GM19467 (cell line): ENCODE measurements around the gene ACTN4.

Experiments
- ATAC-seq: cut with Tn5 transposase; IDR thresholded peaks from one replicate; pipeline ENCODE4 v1.9.1; 2021; ENCODE audit warnings: mild to moderate bottlenecking, moderate library complexity; ENCODE audit not compliant: unreplicated experiment

Gene ACTN4

DNA sequence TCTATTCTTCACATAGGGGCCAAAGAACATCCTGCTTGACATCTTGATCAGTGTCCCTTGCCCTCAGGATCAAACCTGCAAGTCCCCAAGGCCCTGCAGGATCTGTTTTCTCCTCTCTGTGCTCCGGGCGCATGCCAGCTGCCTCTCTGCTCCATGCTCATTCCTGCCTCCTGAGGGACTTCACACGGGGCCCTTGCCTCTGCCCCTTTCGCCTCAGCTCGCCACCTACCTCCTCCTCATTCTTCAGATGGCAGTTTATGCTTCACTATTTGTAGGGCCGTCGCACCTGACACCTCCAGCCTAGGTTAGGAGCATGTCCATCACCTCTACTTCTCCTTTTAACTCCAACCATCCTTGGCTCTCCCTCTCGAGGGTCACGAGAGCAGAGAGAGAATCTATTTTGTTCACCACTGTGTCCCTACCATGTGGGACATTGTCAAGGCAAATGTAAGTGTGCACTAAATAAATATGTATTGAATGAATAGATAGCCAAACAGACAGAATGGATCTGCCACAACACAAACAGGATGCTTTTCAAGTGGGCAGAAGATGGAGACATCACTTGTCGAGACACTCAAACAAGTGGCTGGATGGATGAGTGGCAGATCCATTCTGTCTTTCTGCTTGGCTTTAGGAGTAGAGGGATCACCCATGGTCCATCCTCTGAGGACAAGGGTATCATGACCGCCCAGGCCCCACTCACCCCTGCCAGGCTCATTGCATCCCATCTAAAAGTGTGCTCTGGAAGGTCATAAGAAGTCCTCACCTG lies 29.6 kb downstream of the ACTN4 start:
- no peak for ATAC-seq

DNA sequence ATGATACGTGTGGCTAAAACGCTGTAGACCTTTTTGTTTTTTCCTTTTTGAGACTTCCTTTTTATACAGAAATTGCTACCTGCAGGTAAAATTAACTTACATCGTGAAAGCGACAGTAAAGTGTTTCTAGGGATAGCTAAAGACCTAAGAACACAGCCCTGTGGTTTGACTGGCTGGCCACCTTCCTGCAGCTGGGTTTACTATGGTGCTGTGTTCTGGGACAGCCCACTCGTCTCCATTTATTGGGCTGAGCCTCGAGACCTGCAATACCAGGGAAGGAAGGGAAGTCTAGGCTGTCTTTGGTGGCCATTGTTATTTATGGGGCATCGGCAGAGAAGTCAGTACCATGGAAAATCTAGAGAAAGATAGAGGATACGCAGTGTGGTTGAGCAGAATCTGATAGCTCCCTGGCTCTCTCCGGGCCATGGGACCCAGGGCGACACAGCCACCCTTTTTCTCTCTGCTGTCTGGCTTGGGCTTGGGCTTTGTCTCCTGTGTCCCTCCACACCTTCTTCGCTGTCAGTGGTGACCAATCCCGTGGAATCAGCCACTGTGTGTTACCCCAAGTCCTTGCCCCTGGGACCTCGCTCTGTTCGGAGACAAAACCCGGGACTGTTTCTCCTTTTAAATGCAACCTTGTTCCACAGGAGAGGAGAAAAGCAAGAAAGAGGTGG lies 30.9 kb downstream of the ACTN4 start:
- no peak for ATAC-seq

DNA sequence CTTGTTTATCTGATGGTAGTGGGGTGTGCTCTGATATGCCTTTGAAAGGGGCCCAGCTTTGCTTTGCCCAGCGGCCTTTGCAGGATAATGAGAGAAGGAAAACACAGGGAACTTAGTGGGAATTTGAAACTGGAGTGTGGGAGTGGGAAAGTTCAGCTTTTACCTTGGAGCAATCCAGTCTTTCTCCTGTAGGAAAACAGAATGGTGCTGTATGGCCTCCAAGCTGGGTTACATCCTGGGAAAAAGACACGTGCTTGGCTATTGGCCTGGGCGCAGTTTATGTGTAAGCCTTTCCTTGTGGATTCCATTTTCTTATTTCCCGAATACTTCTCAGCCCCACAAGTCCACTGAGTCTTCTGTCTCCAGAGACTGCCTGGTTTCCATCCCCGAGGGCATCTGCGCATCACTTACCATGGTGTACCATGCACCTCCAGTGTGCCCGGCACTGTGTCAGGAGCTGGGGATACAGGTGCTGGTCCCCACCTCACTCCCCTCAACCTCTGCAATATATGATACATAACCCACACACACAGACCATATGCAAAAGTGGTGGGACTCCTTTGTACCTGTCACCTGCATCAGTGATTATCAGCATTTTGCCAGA lies 31.5 kb downstream of the ACTN4 start:
- no peak for ATAC-seq

DNA sequence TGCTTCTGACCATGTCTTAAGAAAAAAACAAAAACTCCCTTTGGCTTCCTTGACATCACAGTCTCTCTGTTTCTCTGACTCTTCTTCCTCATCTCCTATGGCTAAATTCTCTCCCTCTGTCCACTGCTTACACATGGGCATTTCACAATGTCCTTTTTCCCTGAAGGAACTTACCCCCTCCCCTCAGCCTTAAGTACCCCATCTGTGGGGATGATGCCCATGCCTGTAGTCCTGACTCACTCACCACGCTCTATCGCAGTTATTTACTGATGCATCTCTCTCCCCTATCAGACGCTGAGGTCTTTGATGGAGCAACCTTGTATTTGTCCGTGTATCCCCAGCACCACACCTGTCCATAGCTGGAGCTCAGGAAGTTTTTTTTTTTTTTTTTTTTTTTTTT lies 32.4 kb downstream of the ACTN4 start:
- no peak for ATAC-seq

DNA sequence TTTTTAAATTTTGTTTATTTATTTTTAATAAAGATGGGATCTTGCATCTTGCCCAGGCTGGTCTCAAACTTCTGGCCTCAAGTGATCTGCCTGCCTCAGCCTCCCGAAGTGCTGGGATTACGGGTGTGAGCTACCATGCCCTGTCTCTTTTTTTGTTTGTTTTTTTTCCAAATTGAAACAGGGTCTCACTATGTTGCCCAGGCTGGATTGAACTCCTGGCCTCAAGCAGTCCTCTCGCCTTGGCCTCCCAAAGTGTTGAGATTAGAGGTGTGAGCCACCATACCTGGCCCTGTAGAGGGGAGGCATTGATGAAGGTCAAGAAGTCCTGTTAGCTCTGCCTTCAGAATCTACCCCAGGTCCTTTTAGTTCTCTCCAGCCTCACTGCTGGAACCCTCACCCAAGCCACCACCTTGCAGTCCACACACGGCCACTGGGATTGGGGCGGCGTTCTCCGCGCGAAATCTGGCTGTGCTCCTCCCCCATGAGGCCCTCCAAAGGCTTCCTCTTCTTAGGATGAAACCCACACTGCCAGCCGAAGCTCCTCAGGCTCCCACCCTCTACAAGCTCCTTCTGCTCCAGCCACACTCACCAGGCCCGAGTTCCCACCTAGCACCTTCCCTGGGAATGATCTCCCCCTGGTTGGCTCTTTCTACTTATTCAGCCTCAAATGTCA lies 34.9 kb downstream of the ACTN4 start:
- ATAC-seq, result no peak

DNA sequence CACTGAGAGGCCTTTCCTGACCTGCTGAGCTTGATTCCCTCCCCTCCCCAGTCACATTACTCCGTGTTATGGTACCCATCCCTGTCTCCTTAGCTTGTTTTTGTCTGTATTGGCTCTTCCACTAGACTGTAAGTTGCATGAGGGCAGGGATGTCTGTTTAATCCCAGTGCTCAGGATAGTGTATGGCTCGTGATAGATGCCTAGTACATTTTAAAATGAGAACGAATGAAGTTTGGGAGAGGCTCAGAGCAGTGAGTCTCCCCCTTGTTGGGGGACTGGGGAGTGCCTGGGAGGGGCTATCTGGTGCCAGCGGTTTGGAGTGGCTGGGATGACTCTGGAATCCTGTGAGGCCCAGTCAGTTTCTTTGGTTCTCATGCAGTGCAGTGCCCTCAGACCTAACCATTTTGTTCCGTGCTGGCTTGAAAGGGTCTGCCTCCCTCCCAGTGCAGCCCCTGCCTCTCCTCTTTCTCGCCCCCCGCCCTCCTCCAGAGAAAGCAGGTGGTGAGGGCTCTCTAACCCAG lies 35.5 kb downstream of the ACTN4 start:
- no peak for ATAC-seq

DNA sequence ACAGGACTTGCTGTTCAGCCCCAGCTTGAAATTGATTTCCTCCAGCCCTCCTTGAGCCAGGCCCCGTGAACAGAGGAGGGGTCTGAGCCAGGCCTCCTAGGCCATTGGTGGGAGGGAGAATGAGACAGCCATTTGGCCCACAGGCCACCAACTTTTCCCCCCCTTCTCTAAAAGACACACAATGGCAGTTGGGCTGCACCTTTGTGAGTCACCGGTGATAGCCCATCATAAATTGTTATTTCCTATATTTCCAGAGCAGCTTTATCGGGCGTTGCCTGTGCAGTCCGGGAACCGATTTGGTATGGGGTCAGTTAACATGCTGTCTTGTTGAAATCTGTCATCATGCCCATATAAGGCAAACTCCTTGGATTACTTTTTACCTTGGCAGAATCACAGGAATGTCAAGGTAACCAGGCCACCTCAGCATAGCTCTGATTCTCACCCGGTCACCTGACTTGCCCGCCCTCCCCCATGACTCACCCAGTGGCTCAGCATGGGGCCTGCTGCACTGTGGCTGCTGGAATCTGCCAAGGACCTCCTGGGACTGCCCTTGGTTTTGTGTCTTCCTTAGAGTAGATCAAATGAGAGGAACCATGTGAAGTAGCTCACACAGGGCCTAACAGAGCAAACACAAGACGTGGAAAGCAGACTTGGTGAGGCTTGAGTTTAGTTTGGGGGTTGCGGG lies 36.1 kb downstream of the ACTN4 start:
- ATAC-seq, result no peak

DNA sequence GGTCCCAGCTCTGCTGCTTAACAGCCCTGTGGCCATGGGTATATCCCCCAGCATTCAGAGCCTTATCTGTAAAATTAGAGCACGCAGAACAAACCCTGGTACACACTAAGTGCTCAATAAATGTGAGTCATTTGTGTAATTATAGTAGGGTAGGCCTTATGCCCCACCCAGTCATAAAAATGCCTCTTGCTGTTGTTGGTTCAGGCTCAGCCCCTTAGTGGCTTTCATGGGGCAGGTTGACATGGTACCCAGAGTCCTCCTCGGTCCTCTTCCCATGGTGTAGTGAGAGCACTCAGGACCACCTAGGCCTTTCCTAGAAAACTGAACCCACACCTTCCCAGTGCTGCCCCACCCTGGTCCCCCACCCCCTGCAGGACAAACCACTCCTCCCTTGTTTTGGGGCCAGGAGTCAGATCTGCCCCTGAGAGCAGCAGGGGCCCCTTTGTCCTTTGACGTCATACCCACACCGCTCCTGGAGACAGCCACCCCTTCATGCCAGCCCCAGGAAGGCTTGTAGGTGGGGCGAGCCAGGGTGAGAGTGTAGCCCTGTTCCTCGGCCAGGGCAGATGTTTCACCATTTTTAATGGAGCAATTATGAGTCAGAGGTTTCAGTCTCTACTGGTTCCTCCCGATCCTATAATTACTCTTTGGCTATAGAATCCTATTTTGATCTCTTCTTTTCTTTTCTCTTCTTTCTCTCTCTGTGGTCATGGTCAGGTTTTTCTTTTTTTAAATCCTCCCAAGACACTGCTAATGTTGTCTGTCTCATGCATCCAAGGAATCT lies 36.8 kb downstream of the ACTN4 start:
- no peak for ATAC-seq

DNA sequence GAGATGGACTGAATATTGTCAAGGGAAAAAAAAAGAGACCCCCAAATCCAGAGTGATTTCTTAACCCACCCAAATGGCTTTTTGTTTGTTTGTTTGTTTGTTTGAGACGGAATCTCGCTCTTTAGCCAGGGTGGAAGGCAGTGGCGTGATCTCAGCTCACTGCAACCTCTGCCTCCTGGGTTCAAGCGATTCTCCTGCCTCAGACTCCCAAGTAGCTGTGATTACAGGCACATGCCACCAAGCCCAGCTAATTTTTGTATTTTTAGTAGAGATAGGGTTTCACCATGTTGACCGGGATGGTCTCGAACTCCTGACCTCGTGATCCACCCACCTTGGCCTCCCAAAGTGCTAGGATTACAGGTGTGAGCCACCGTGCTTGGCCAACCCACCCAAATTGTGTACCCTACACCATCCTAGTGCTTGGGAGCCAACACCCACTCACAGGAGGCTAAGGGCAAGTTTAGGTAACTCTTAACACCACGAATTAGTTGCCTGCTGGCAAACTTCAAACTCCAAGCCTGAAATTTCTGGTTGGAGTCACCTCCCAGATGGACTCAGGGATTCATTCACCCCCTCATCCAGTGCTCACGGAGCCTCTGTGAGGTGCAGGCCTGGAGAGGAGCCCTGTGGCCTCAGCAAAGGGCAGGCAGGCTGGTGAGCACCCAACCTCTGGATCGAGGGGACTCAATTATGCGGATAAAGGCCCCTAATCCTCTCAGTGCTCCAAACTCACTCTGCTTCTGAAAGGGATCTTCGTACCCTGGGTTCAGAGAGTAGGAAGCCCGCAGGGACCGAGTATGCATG lies 37.6 kb downstream of the ACTN4 start:
- no peak for ATAC-seq

DNA sequence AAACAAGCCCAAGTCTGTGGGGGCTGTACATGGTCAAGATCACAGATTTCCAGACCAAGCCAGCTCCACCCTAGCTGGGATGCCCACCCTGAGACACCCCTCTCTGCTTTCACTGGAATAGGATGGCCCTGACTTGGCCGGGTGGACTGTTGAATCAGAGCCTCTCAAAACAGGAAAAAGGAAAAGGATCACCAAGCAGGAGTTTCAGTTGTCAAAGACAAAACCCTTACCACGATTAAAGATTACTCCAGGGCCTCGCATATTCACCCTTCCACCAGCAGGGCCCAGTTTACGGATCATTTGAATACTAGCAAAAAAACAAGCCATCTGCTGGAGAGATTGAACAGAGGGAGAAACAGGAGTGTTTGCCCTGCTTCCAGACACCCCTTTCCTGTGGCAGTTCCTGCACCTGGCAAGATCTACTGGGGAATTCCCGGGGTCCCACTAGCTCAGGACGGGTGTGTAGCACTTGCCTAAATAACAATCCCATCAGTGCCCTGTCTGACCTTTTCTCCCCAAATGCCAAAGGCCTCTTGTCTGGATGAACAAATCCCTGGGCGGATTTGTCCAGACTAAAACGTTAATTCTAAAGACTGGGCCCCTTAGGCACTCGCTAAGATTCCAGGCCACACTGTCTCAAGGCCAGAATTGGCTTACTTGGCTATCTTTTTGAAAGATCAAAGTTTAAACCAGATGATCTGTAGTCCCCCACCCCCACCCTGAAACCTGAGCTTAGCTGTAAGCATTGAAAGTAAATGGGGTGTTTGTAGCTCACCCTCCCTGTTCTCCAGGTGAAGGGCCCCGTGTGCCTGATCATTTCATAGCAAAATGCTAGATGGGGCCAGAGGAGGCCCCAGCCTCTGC lies 38.4 kb downstream of the ACTN4 start:
- ATAC-seq, result no peak

DNA sequence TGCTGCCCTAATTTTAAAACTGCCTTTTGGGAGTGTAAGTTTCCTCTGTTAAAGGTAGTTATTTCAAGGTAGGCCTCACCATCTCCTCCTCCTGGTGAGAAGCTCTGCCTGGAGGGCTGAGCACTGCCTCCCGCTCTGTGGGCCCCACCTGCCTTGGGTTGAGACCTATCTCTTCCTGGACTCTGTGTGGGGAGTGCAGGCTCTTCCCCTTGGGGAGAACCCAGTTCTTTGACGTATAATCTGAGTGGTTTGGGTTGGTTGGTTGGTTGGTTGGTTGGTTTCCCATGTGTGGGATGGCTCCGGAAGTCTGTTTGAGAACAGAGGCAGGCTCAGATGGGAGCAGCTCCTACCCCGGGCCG lies 39.1 kb downstream of the ACTN4 start:
- no peak for ATAC-seq

DNA sequence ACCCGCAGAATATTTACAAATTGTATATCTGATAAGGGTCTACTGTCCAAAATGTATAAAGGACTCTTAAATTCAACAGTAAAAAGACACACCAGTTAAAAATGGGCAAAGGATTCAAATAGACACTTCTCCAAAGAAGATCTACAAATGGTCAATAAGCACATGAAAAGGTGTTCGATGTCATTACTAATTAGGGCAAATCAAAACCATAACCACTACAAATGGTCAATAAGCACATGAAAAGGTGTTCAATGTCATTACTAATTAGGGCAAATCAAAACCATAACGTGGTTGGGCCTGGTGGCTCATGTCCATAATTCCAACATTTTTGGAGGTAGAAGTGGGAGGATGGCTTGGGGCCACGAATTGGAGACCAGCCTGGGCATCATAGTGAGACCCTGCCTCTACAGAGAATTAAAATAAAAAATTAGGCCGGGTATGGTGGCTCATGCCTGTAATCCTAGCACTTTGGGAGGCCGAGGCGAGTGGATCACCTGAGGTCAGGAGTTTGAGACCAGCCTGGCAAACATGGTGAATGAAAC lies 40.5 kb downstream of the ACTN4 start:
- ATAC-seq, result no peak

DNA sequence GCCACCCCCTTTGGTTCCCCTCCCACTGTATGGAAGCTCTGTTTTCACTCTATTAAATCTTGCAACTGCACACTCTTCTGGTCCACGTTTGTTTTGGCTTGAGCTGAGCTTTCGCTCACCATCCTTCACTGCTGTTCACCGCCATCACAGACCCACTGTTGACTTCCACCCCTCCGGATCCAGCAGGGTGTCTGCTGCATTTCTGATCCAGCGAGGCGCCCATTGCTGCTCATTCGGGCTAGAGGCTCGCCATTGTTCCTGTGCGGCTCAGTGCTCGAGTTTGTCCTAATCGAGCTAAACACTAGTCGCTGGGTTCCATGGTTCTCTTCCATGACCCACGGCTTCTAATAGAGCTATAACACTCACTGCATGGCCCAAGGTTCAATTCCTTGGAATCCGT lies 42.7 kb downstream of the ACTN4 start:
- no peak for ATAC-seq

DNA sequence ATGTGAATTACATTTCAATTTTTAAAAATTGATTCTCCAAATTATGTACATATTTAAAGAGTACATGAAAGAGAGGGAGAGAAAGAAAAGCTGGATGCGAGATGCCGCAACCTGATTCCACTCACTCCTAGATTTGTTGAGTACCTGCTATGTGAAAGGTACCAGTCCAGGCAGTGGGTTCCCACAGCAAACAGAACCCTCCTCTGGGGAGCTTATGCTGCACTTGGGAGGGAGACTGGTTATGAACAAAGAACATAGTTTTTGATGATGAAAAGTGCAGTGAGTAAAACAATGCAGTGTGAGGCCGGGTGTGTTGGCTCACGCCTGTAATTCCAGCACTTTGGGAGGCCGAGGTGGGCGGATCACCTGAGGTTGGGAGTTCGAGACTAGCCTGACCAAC lies 43.4 kb downstream of the ACTN4 start:
- no peak for ATAC-seq

DNA sequence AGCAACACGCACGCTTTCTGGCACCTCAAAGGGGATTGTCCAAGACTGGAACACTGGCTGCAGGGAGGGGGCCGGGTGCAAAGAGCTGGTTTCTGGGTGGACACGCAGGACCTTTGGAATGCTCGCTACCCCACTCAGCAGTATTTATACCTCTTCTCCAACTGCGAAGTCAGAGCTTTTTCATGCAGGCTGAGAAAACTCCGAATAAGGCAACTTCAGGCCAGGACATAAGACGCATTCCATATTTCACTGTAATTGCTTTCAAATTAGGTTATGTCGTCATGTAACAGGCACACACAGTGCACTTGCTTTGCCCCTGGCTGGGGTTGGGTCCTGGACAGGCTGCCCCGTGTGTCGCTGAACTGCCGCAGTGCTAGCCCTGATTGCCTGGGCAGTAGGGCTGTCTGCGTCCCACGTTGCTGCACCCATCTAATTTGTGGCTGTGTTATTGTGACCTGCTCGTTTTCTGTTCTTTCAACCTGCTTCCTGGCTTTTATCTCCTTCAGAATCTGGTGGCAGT lies 44.5 kb downstream of the ACTN4 start:
- ATAC-seq, result no peak

DNA sequence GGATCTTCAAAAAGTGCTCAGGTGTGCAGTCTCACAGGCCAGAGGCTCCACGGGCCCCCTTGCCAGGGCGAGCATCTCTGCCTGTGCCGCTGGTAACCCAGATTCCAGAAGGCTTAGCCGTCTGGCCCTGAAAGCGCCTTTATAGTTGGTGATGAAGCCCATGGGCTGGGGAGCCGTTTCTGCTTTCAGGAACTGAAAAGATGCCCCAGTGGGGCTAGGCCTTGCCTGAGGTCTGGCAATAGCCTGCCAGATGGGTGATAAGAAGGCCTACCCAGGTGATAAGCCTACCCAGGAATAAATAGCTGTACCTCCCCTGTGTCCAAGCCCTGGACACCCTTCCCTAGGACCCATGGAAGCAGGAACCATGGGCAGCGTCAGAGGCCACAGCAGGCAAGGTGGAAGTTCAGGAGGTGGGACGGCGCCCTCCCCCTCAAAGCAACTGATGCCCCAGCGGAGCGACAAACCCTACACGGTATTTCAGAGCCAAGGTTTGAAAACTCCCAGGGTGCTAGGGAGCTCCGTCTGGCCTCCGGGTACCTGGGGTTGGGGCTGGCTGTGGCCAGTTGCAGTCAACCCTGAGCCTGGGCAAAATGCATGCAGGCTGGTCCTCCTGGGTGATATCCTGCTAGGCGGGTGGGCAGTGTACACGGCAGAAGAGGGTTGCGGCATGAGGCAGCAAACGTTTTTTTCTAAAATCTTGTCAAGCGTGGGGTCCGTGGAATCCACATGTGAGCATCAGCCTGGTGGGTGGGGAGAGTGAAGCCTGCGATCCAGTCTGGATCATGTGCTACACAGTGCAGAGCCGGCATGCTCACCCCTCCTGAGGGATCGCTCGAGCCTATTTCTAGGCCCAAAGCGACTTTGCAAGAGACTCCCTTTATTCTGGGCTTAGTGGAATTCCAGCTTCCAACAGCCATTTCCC lies 45.3 kb downstream of the ACTN4 start:
- no peak for ATAC-seq
